ENCODE results near the gene SELENOP. TPM values are rescaled to one million over a fixed set of nuclear protein-coding genes. Genes with fewer than 3 reads are reported as not detected.

SELENOP gene
- total RNA-seq, 1 experiment from 2014 or later, result 8.5 TPM

- Histone ChIP-seq H3K4me1 (ENCODE audit: insufficient read depth, low read length) (no peaks in the 10 kb centered on the region), H2BK20ac (ENCODE audit: low read depth, low read length, poor library complexity, severe bottlenecking) (no peak overlapping the region), H4K5ac (ENCODE audit: insufficient read length, low read depth, low read length) (no peak overlapping the region), H2BK12ac (ENCODE audit: insufficient read length, low read depth, low read length) (no peak overlapping the region), H3K18ac (ENCODE audit: insufficient read length, low read depth, low read length) (no peak overlapping the region), H3K23ac (ENCODE audit: insufficient read length, low read depth, low read length) (no peak overlapping the region), H3K4ac (ENCODE audit: low read depth, low read length) (no peak overlapping the region), H3K79me1 (ENCODE audit: insufficient read depth, low read depth, low read length, poor library complexity, severe bottlenecking) (no peaks in the 10 kb centered on the region), H3K79me2 (ENCODE audit: insufficient read depth, low read length) (no peaks in the 10 kb centered on the region), H3K56ac (ENCODE audit: insufficient read length, low read depth, low read length) (no peak overlapping the region), H3K4me2 (ENCODE audit: insufficient read depth, insufficient read length, low read length) (no peak overlapping the region), H2BK120ac (ENCODE audit: low read depth, low read length, poor library complexity, severe bottlenecking) (no peak overlapping the region), H2BK5ac (ENCODE audit: insufficient read length, low read length) (no peak overlapping the region), H3K9ac (ENCODE audit: extremely low read depth, insufficient read length, low read length) (no peak overlapping the region), H2AFZ (ENCODE audit: low read length) (no peak overlapping the region), H3K23me2 (ENCODE audit: insufficient read length, low read depth, low read length, poor library complexity, severe bottlenecking) (no peaks in the 10 kb centered on the region), H3T11ph (ENCODE audit: low read length) (no peak overlapping the region), H4K91ac (ENCODE audit: insufficient read length, low read depth, low read length) (no peak overlapping the region), H4K8ac (replicated peaks; ENCODE audit: insufficient read length, low read depth, low read length) (no peak overlapping the region), H2AK5ac (ENCODE audit: insufficient read length, low read length) (no peak overlapping the region), H2BK15ac (ENCODE audit: low read depth, low read length) (no peak overlapping the region), H3K27ac (ENCODE audit: insufficient read length, low read depth, low read length) (no peak overlapping the region), H3K9me3 (ENCODE audit: control insufficient read depth, low read depth, low read length) (no peaks in the 10 kb centered on the region), H3K14ac (ENCODE audit: insufficient read depth, low read length) (no peak overlapping the region), H4K20me1 (ENCODE audit: control insufficient read depth, insufficient read depth, insufficient read length) (no peaks in the 10 kb centered on the region), H3K27me3 (ENCODE audit: insufficient read depth, low read length) (no peaks in the 10 kb centered on the region)
- Mint-ChIP-seq H3K27ac (no peak overlapping the region), H3K9me3 (no peaks in the 10 kb centered on the region; a peak in 2 of 5 replicates), H3K4me1 (no peaks in the 10 kb centered on the region), H3K27me3 (ENCODE audit: low read depth) (no peaks in the 10 kb centered on the region), H3K4me3 (no peak overlapping the region), H3K36me3 (ENCODE audit: insufficient read depth in 1 of 3, low read depth in 3 of 3) (no peaks in the 10 kb centered on the region; a peak in 1 of 7 replicates)
- TF ChIP-seq CTCF (conservative IDR thresholded peaks at IDR 0.05), result no peak
- DNase-seq, result no peak
- WGBS (ENCODE audit: extremely low coverage, insufficient read length, low lambda C conversion rate), result 100% methylated on average over 1 of the region's 6 CpGs
These were observed 13.1 kb downstream of the SELENOP start for GRCh38 chr5:42798284-42799240.
